AG04450 (cell line): ENCODE data around the gene TBATA. TPM values are rescaled to one million over a fixed set of nuclear protein-coding genes. Genes with fewer than 3 reads are reported as not detected.

ENCODE experiments used
- CTCF ChIA-PET: fragments of 300-600, 350-600 bp; formaldehyde crosslinking; extraction: SDS; loops from one replicate; lab custom pipeline; 2022; ENCODE audit warnings: antibody characterized with exemption, inconsistent platforms; lab: Charles Lee
- POLR2A ChIA-PET: fragments of 350-600 bp; formaldehyde crosslinking; extraction: SDS; loops from one replicate; lab custom pipeline; 2021; ENCODE audit warnings: antibody characterized with exemption, inconsistent platforms; lab: Yijun Ruan, JAX
- DNase-seq: peaks from one replicate; pipeline ENCODE4 v3.0.0-alpha.2; 2011; ENCODE audit warnings: low read depth, low spot score
- H3K27ac ChIP-seq: one replicate; pipeline ENCODE4 v1.5.1; 2012; ENCODE audit warnings: low read depth, low read length, control low read depth
- H3K27me3 ChIP-seq: one replicate; pipeline ENCODE4 v1.6.0; 2012; ENCODE audit warnings: low read length; ENCODE audit not compliant: control insufficient read depth, insufficient read depth
- H3K4me3 ChIP-seq: 2 replicates; pipeline ENCODE4 v1.5.1; 2011; ENCODE audit warnings: mild to moderate bottlenecking, low read depth, low read length, control low read depth
- H3K9me3 ChIP-seq: 2 replicates; pipeline ENCODE4 v1.5.1; 2012; ENCODE audit warnings: low read length; ENCODE audit not compliant: control insufficient read depth, insufficient read depth
- polyA plus RNA-seq: library from polyadenylated mRNA; depleted of rRNA; stranded (reverse); fragments of >200 nt; gene quantifications from 2 replicates; pipeline ENCODE4 v1.2.3, GENCODE V29; 2011
- TF ChIP-seq, protein P1 (sequence below): IDR thresholded peaks from 2 replicates; pipeline ENCODE4 v1.5.1; 2011; ENCODE audit warnings: low read depth, low read length, control low read depth, inconsistent platforms

Gene TBATA
- polyA plus RNA-seq, 1 experiment, result not detected

GRCh38 chr10:70779511-70780369, 5.4 kb downstream of the TBATA start:
- no peak for DNase-seq

GRCh38 chr10:70779088-70779487, 6.1 kb downstream of the TBATA start:
- peaks cover 18% of the 10 kb centered on the region for H3K27me3 ChIP-seq
- TF ChIP-seq, protein P1, sequence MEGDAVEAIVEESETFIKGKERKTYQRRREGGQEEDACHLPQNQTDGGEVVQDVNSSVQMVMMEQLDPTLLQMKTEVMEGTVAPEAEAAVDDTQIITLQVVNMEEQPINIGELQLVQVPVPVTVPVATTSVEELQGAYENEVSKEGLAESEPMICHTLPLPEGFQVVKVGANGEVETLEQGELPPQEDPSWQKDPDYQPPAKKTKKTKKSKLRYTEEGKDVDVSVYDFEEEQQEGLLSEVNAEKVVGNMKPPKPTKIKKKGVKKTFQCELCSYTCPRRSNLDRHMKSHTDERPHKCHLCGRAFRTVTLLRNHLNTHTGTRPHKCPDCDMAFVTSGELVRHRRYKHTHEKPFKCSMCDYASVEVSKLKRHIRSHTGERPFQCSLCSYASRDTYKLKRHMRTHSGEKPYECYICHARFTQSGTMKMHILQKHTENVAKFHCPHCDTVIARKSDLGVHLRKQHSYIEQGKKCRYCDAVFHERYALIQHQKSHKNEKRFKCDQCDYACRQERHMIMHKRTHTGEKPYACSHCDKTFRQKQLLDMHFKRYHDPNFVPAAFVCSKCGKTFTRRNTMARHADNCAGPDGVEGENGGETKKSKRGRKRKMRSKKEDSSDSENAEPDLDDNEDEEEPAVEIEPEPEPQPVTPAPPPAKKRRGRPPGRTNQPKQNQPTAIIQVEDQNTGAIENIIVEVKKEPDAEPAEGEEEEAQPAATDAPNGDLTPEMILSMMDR, result no peak
- no peak overlapping the region for H3K27ac ChIP-seq
- no peak overlapping the region for H3K4me3 ChIP-seq
- no peaks in the 10 kb centered on the region for H3K9me3 ChIP-seq
- POLR2A ChIA-PET, result no interaction called here
- CTCF ChIA-PET, result interaction anchor here (1.2 kb wide), 1 partner anchor 101 kb away, joined by 3 read pairs; no protein-coding TSS in a partner anchor
- DNase-seq, result no peak

More at GRCh38 chr10:70779511-70780369, 5.4 kb downstream of the TBATA start:
- no peak overlapping the region for H3K4me3 ChIP-seq
- no peak overlapping the region for H3K27ac ChIP-seq
- ChIA-PET POLR2A (no interaction called here), CTCF (interaction anchor here (1.2 kb wide), 1 partner anchor 100 kb away, joined by 3 read pairs; no protein-coding TSS in a partner anchor)
- peaks cover 16% of the 10 kb centered on the region for H3K27me3 ChIP-seq
- no peaks in the 10 kb centered on the region for H3K9me3 ChIP-seq
- TF ChIP-seq, protein P1, result no peak

- POLR2A ChIA-PET, result no interaction called here
- TF ChIP-seq, protein P1, result no peak
- H3K9me3 ChIP-seq, result no peaks in the 10 kb centered on the region
- peaks cover 22% of the 10 kb centered on the region for H3K27me3 ChIP-seq
- H3K4me3 ChIP-seq, result no peak overlapping the region
- no peak overlapping the region for H3K27ac ChIP-seq
- CTCF ChIA-PET, result interaction anchor here (1.2 kb wide), 1 partner anchor 102 kb away, joined by 3 read pairs; no protein-coding TSS in a partner anchor
- no peak for DNase-seq
Measured at GRCh38 chr10:70778267-70778924, 6.8 kb downstream of the TBATA start.

DNA sequence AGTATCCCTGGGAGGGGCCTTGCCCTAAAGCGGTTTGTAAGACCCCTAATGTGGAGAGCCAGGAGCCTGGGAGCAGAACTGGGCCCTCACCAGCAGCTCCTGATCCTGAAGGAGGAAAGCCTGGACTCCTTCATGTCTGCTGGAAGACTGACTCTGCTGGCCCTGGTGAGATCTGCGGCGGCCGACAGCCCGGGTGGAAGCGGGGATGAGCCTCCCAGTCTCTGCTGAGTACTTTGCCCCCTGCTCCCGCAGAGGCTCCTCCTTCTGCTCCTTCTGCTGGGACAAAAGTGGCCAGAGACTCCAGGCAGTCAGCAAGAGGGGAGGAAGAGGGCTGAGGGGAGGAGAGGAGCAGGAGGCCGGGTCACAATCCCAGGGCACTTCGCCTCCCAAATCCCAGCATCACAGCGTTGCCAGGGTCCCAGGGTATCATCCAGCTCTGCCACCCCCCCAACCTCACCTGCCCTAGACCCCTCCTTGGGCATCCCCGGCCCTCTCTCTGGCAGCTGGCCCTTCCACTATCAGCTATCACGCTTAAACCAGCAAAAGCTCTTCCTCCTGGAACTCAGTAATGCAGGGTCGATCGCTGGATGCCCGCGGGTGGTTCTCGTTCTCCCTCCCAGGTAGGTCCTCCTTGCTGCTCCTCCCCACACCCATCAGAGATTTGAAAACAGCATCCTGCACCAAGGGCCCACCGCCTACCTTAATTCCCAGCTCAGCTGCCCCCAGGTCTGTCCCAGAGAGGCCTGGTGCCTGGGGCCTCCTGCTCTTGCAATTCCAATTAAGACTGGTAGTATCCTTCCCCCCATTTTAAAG, 7.9 kb downstream of the TBATA start:
- ChIA-PET POLR2A (no interaction called here), CTCF (no interaction called here)
- Histone ChIP-seq H3K27ac (no peak overlapping the region), H3K27me3 (peaks cover 24% of the 10 kb centered on the region), H3K9me3 (no peaks in the 10 kb centered on the region), H3K4me3 (no peak overlapping the region)
- no peak for DNase-seq
- TF ChIP-seq, protein P1, result no peak
